ENCODE results near the gene ARHGAP4. TPM values are rescaled to one million over a fixed set of nuclear protein-coding genes. Genes with fewer than 3 reads are reported as not detected.

ARHGAP4 gene
- polyA plus RNA-seq, 3 donors from 2014 or later, result 54.6 to 122 (median 75.7) TPM

- peaks cover 0 to 3% (median 0%) of the 10 kb centered on the region in 3 donors for H3K36me3 Mint-ChIP-seq
- DNase-seq, result peak; percentile 43 to 48 (median 46)
Observed at GRCh38 chrX:153924149-153924861, 1.8 kb downstream of the ARHGAP4 start.

GRCh38 chrX:153922932-153923857 lies 2.9 kb downstream of the ARHGAP4 start:
- DNase-seq, result no peak
- peaks cover 0 to 1% (median 0%) of the 10 kb centered on the region in 6 donors for H3K9me3 Mint-ChIP-seq
- H3K36me3 Mint-ChIP-seq, result peaks cover 0 to 3% (median 3%) of the 10 kb centered on the region in 3 donors
- peaks cover 54 to 66% of the 10 kb centered on the region in 2 donors for H3K4me1 Mint-ChIP-seq
- H3K4me3 Mint-ChIP-seq, result peak overlapping the region; percentile 89 to 94 (median 93)
- peaks cover 11 to 21% (median 19%) of the 10 kb centered on the region in 3 donors for H3K27me3 Mint-ChIP-seq (ENCODE audit: low read depth in 3 of 3)
- peak overlapping the region; percentile 92 to 98 (median 97) for H3K27ac Mint-ChIP-seq

More at GRCh38 chrX:153924149-153924861, 1.8 kb downstream of the ARHGAP4 start:
- peak overlapping the region; percentile 89 to 94 (median 93) for H3K4me3 Mint-ChIP-seq
- H3K9me3 Mint-ChIP-seq, result peaks cover 0 to 1% (median 0%) of the 10 kb centered on the region in 6 donors
- H3K27ac Mint-ChIP-seq, result peak overlapping the region; percentile 92 to 98 (median 97)
- peaks cover 13 to 21% (median 19%) of the 10 kb centered on the region in 3 donors for H3K27me3 Mint-ChIP-seq (ENCODE audit: low read depth in 3 of 3)
- H3K4me1 Mint-ChIP-seq, result peaks cover 65 to 73% of the 10 kb centered on the region in 2 donors

GRCh38 chrX:153921511-153922446 lies 4.3 kb downstream of the ARHGAP4 start:
- Mint-ChIP-seq H3K4me3 (peak overlapping the region; percentile 65 to 94 (median 68)), H3K36me3 (peaks cover 3 to 11% (median 6%) of the 10 kb centered on the region in 3 donors), H3K9me3 (peaks cover 0 to 1% (median 0%) of the 10 kb centered on the region in 6 donors), H3K27me3 (ENCODE audit: low read depth in 3 of 3) (peaks cover 6 to 16% (median 10%) of the 10 kb centered on the region in 3 donors), H3K27ac (peak overlapping the region; percentile 17 to 93 (median 84)), H3K4me1 (peaks cover 42 to 55% of the 10 kb centered on the region in 2 donors)
- DNase-seq, result no peak

- DNase-seq, result no peak
- H3K4me3 Mint-ChIP-seq, result no peak overlapping the region
- peak overlapping the region in 1 of 6 donors; percentile 46 for H3K27ac Mint-ChIP-seq
- H3K36me3 Mint-ChIP-seq, result peaks cover 3 to 16% (median 11%) of the 10 kb centered on the region in 3 donors
- H3K9me3 Mint-ChIP-seq, result peaks cover 0 to 1% (median 0%) of the 10 kb centered on the region in 6 donors
- peaks cover 5 to 14% (median 7%) of the 10 kb centered on the region in 3 donors for H3K27me3 Mint-ChIP-seq (ENCODE audit: low read depth in 3 of 3)
- H3K4me1 Mint-ChIP-seq, result peaks cover 40 to 50% of the 10 kb centered on the region in 2 donors
Observed at GRCh38 chrX:153921070-153921469, 5.0 kb downstream of the ARHGAP4 start.

GRCh38 chrX:153920546-153920945 lies 5.5 kb downstream of the ARHGAP4 start:
- no peak overlapping the region for H3K4me3 Mint-ChIP-seq
- DNase-seq, result no peak
- H3K4me1 Mint-ChIP-seq, result peaks cover 37 to 48% of the 10 kb centered on the region in 2 donors
- H3K27ac Mint-ChIP-seq, result no peak overlapping the region
- peaks cover 3 to 12% (median 5%) of the 10 kb centered on the region in 3 donors for H3K27me3 Mint-ChIP-seq (ENCODE audit: low read depth in 3 of 3)
- peaks cover 5 to 21% (median 15%) of the 10 kb centered on the region in 3 donors for H3K36me3 Mint-ChIP-seq
- no peaks in the 10 kb centered on the region for H3K9me3 Mint-ChIP-seq

GRCh38 chrX:153919281-153919680 lies 6.8 kb downstream of the ARHGAP4 start:
- no peak for DNase-seq
- no peak overlapping the region for H3K27ac Mint-ChIP-seq
- peaks cover under 1 to 5% (median 3%) of the 10 kb centered on the region in 3 donors for H3K27me3 Mint-ChIP-seq (ENCODE audit: low read depth in 3 of 3)
- peaks cover 5 to 21% (median 15%) of the 10 kb centered on the region in 3 donors for H3K36me3 Mint-ChIP-seq
- H3K4me3 Mint-ChIP-seq, result no peak overlapping the region
- H3K4me1 Mint-ChIP-seq, result peaks cover 24 to 35% of the 10 kb centered on the region in 2 donors
- H3K9me3 Mint-ChIP-seq, result no peaks in the 10 kb centered on the region

GRCh38 chrX:153917869-153918268 lies 8.2 kb downstream of the ARHGAP4 start:
- Mint-ChIP-seq H3K27ac (peak overlapping the region in 1 of 6 donors; percentile 57), H3K27me3 (ENCODE audit: low read depth in 3 of 3) (peaks cover 0 to 5% (median 3%) of the 10 kb centered on the region in 3 donors), H3K36me3 (peaks cover 5 to 24% (median 15%) of the 10 kb centered on the region in 3 donors), H3K9me3 (no peaks in the 10 kb centered on the region), H3K4me3 (no peak overlapping the region), H3K4me1 (peaks cover 12 to 21% of the 10 kb centered on the region in 2 donors)
- DNase-seq, result no peak

GRCh38 chrX:153913701-153914100 lies 12.4 kb downstream of the ARHGAP4 start:
- Mint-ChIP-seq H3K27me3 (ENCODE audit: low read depth in 3 of 3) (peaks cover 0 to 5% (median 3%) of the 10 kb centered on the region in 3 donors), H3K9me3 (no peaks in the 10 kb centered on the region), H3K27ac (no peak overlapping the region), H3K4me1 (peaks cover 0 to 4% of the 10 kb centered on the region in 2 donors), H3K4me3 (no peak overlapping the region), H3K36me3 (peaks cover 7 to 31% (median 22%) of the 10 kb centered on the region in 3 donors)
- no peak for DNase-seq

GRCh38 chrX:153913211-153913610 lies 12.9 kb downstream of the ARHGAP4 start:
- H3K27me3 Mint-ChIP-seq (ENCODE audit: low read depth in 3 of 3), result peaks cover 0 to 5% (median 3%) of the 10 kb centered on the region in 3 donors
- no peak overlapping the region for H3K27ac Mint-ChIP-seq
- H3K4me1 Mint-ChIP-seq, result peaks cover 0 to 4% of the 10 kb centered on the region in 2 donors
- no peaks in the 10 kb centered on the region for H3K9me3 Mint-ChIP-seq
- H3K4me3 Mint-ChIP-seq, result no peak overlapping the region
- no peak for DNase-seq
- H3K36me3 Mint-ChIP-seq, result peaks cover 7 to 29% (median 22%) of the 10 kb centered on the region in 3 donors

GRCh38 chrX:153911798-153912197 lies 14.3 kb downstream of the ARHGAP4 start:
- DNase-seq, result no peak
- Mint-ChIP-seq H3K4me1 (peaks cover 6 to 8% of the 10 kb centered on the region in 2 donors), H3K36me3 (peaks cover 7 to 20% (median 16%) of the 10 kb centered on the region in 3 donors), H3K4me3 (no peak overlapping the region), H3K27ac (peak overlapping the region in 2 of 6 donors; percentile 39 to 51), H3K9me3 (no peaks in the 10 kb centered on the region), H3K27me3 (ENCODE audit: low read depth in 3 of 3) (peaks cover 0 to 2% (median 1%) of the 10 kb centered on the region in 3 donors)

- Mint-ChIP-seq H3K4me1 (peaks cover 19 to 20% of the 10 kb centered on the region in 2 donors), H3K9me3 (no peaks in the 10 kb centered on the region), H3K27ac (no peak overlapping the region), H3K36me3 (peaks cover 5 to 10% (median 7%) of the 10 kb centered on the region in 3 donors), H3K4me3 (no peak overlapping the region), H3K27me3 (ENCODE audit: low read depth in 3 of 3) (peaks cover 3 to 9% (median 6%) of the 10 kb centered on the region in 3 donors)
- DNase-seq, result no peak
Observed at GRCh38 chrX:153910446-153910845, 15.6 kb downstream of the ARHGAP4 start.

GRCh38 chrX:153909980-153910360 lies 16.1 kb downstream of the ARHGAP4 start:
- DNase-seq, result no peak
- no peaks in the 10 kb centered on the region for H3K9me3 Mint-ChIP-seq
- peaks cover 5 to 10% (median 7%) of the 10 kb centered on the region in 3 donors for H3K36me3 Mint-ChIP-seq
- peaks cover 20 to 22% of the 10 kb centered on the region in 2 donors for H3K4me1 Mint-ChIP-seq
- no peak overlapping the region for H3K4me3 Mint-ChIP-seq
- H3K27me3 Mint-ChIP-seq (ENCODE audit: low read depth in 3 of 3), result peaks cover 3 to 9% (median 6%) of the 10 kb centered on the region in 3 donors
- no peak overlapping the region for H3K27ac Mint-ChIP-seq
